OCI-LY3 (cell line): ENCODE data around the gene MICB.

ENCODE experiments used
- H2AFZ ChIP-seq: fragments of 200-600, 300-600 bp; shearing (Covaris generic); 2 replicates; pipeline ENCODE4 v1.6.0; 2014; ENCODE audit warnings: antibody characterized with exemption, low read depth, low read length
- H3K27ac ChIP-seq: fragments of 200-600, 300-600 bp; sonication (generic); 2 replicates; pipeline ENCODE4 v1.5.1; 2014; ENCODE audit warnings: mild to moderate bottlenecking, low read length, moderate library complexity, mixed read lengths
- H3K27me3 ChIP-seq: fragments of 200-600, 300-600 bp; sonication (generic); 2 replicates; pipeline ENCODE4 v1.6.1; 2014; ENCODE audit warnings: low read depth, low read length, mixed read lengths
- H3K36me3 ChIP-seq: fragments of 200-600, 300-600 bp; sonication (generic); replicated peaks from 2 replicates; pipeline ENCODE3; 2014; ENCODE audit warnings: low read depth, low read length, mixed read lengths
- H3K4me1 ChIP-seq: fragments of 300-600, 200-600 bp; sonication (generic); 2 replicates; pipeline ENCODE4 v1.6.1; 2014; ENCODE audit warnings: low read length, mixed read lengths
- H3K4me2 ChIP-seq: fragments of 200-600, 300-600 bp; sonication (generic); 2 replicates; pipeline ENCODE4 v1.6.1; 2014; ENCODE audit warnings: low read length, mixed read lengths
- H3K4me3 ChIP-seq: fragments of 300-600, 200-600 bp; sonication (generic); 2 replicates; pipeline ENCODE4 v1.5.1; 2014; ENCODE audit warnings: antibody characterized with exemption, mild to moderate bottlenecking, low read length, moderate library complexity
- H3K79me2 ChIP-seq: fragments of 300-600, 200-600 bp; shearing (Covaris generic); 2 replicates; pipeline ENCODE4 v1.6.1; 2014; ENCODE audit warnings: mild to moderate bottlenecking, low read length, mixed read lengths
- H3K9ac ChIP-seq: fragments of 300-600, 200-600 bp; shearing (Covaris generic); 2 replicates; pipeline ENCODE4 v1.6.0; 2014; ENCODE audit warnings: mild to moderate bottlenecking, low read length, moderate library complexity
- H3K9me3 ChIP-seq: fragments of 200-600, 300-600 bp; shearing (Covaris generic); 2 replicates; pipeline ENCODE4 v1.6.1; 2014; ENCODE audit warnings: low read length, mixed read lengths; ENCODE audit not compliant: insufficient read depth
- H4K20me1 ChIP-seq: fragments of 200-600, 300-600 bp; sonication (generic); 2 replicates; pipeline ENCODE4 v1.6.1; 2016; ENCODE audit warnings: low read length, mixed read lengths; ENCODE audit not compliant: insufficient read depth
- CTCF ChIP-seq: fragments of 200-600, 300-600 bp; sonication (generic); IDR thresholded peaks from 2 replicates; pipeline ENCODE4 v1.5.1; 2014; ENCODE audit warnings: antibody characterized with exemption, low read length, low read depth
- EZH2phosphoT487 ChIP-seq: fragments of 200-600 bp; shearing (Covaris generic); IDR thresholded peaks from 2 replicates; pipeline ENCODE4 v1.6.1; 2018; ENCODE audit warnings: antibody characterized with exemption, mixed run types, low read depth

Gene MICB

GRCh38 chr6:31525932-31526591, 28.1 kb downstream of the MICB start:
- no peaks in the 10 kb centered on the region for H3K9me3 ChIP-seq
- H2AFZ ChIP-seq, result no peak overlapping the region
- H3K79me2 ChIP-seq, result no peaks in the 10 kb centered on the region
- no peak overlapping the region for H3K4me3 ChIP-seq
- H3K4me2 ChIP-seq, result no peak overlapping the region
- no peak overlapping the region for H3K9ac ChIP-seq
- TF ChIP-seq CTCF (no peak), EZH2phosphoT487 (no peak)
- peaks cover 4% of the 10 kb centered on the region for H3K36me3 ChIP-seq
- H3K4me1 ChIP-seq, result no peaks in the 10 kb centered on the region
- H4K20me1 ChIP-seq, result peaks cover 11% of the 10 kb centered on the region
- H3K27ac ChIP-seq, result no peak overlapping the region
- H3K27me3 ChIP-seq, result no peaks in the 10 kb centered on the region

DNA sequence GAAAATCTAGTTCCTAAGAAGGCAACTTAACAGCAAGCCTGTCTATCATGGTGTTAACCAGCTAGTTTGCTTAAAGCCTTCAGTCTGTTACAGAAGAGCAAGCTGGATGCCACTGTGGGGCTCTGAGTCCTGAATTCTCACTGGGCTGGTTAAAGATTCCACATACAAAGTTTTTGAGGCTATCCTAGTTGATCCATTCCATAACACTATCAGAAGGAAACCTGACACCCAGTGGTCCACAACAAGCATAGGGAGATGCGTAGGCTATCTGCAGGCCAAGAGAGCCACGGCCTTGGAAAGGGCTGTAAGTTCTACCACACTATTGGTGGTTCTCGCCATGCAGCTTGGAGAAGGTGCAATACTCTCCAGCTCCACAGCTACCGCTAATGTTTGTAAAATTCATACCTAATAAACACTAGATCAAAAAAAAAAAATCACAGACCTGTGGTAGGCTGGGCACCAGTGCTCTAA, 30.4 kb downstream of the MICB start:
- H3K4me3 ChIP-seq, result no peak overlapping the region
- H3K9me3 ChIP-seq, result no peaks in the 10 kb centered on the region
- H2AFZ ChIP-seq, result no peak overlapping the region
- no peak overlapping the region for H3K9ac ChIP-seq
- no peak for TF ChIP-seq CTCF
- no peak for TF ChIP-seq EZH2phosphoT487
- H3K4me2 ChIP-seq, result no peak overlapping the region
- no peak overlapping the region for H3K27ac ChIP-seq
- H3K4me1 ChIP-seq, result no peaks in the 10 kb centered on the region
- H3K79me2 ChIP-seq, result no peaks in the 10 kb centered on the region
- no peaks in the 10 kb centered on the region for H3K27me3 ChIP-seq
- peaks cover 19% of the 10 kb centered on the region for H4K20me1 ChIP-seq
- peaks cover 15% of the 10 kb centered on the region for H3K36me3 ChIP-seq

GRCh38 chr6:31528821-31529328, 30.9 kb downstream of the MICB start, which contains the start of gene MCCD1:
TSS of gene MCCD1 (plus strand) at chr6:31528962. CDS start at chr6:31529015, 53 bp downstream.
- Histone ChIP-seq H3K4me2 (no peak within 1 kb of the TSS), H3K9me3 (no peaks in the 10 kb centered on the region), H3K4me1 (no peaks in the 10 kb centered on the region), H2AFZ (no peak within 1 kb of the TSS), H3K27me3 (no peaks in the 10 kb centered on the region), H3K27ac (no peak within 1 kb of the TSS), H3K4me3 (no peak within 1 kb of the TSS), H4K20me1 (peaks cover 20% of the 10 kb centered on the region), H3K36me3 (peaks cover 19% of the 10 kb centered on the region), H3K79me2 (no peaks in the 10 kb centered on the region), H3K9ac (no peak within 1 kb of the TSS)
- TF ChIP-seq EZH2phosphoT487 (no peak), CTCF (no peak)

DNA sequence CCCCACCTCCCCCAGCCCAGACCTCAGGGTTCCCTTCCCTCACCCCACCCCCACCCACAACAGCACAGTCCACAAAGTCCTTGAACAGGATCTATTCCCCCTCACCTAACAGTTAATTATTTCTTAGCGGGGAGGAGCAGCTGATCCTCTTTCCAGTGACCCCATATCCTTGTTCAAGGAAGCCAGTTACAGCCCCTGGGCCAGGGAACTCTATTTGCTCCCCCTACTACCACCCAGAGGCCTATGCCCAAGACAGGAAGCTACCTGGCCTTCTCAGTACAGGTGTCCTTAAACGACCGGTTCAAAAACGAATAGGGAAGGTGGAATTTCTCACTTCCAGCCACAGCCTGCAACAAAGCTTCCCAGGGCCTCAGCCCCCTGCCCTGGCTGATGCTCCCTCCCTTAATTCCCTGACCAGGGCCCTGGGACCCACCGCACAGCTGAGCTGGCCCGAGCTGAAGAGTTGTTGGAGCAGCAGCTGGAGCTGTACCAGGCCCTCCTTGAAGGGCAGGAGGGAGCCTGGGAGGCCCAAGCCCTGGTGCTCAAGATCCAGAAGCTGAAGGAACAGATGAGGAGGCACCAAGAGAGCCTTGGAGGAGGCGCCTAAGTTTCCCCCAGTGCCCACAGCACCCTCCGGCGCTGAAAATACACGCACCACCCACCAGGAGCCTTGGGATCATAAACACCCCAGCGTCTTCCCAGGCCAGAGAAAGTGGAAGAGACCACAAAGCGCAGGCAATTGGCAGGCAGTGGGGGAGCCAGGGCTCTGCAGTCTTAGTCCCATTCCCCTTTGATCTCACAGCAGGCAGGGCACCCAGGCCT, 31.6 kb downstream of the MICB start:
- Histone ChIP-seq H3K79me2 (peaks cover 2% of the 10 kb centered on the region; the same call in 1 of the 2 replicates), H3K27me3 (no peaks in the 10 kb centered on the region), H3K4me1 (no peaks in the 10 kb centered on the region), H3K9ac (no peak overlapping the region), H3K4me2 (no peak overlapping the region), H3K27ac (no peak overlapping the region), H3K4me3 (no peak overlapping the region), H4K20me1 (peaks cover 24% of the 10 kb centered on the region), H3K36me3 (peaks cover 25% of the 10 kb centered on the region), H3K9me3 (no peaks in the 10 kb centered on the region), H2AFZ (no peak overlapping the region)
- no peak for TF ChIP-seq CTCF
- no peak for TF ChIP-seq EZH2phosphoT487
